Parietal lobe (tissue), 2 donors: Measurements from ENCODE around the gene RPS6KA6. TPM values are rescaled to one million over a fixed set of nuclear protein-coding genes. Genes with fewer than 3 reads are reported as not detected.

ENCODE experiments used
- small RNA-seq: library from RNA; depleted of rRNA; stranded (forward); fragments of <200 nt; gene quantifications from one replicate; pipeline ENCODE3, GENCODE V24; 2014; ENCODE audit warnings: low replicate concordance
- total RNA-seq: library from RNA; depleted of rRNA; stranded (reverse); fragments of >200 nt; gene quantifications from one replicate; pipeline ENCODE4 v1.2.3, GENCODE V29; 2014

The RPS6KA6 gene
- total RNA-seq, result 30.0 TPM

DNA sequence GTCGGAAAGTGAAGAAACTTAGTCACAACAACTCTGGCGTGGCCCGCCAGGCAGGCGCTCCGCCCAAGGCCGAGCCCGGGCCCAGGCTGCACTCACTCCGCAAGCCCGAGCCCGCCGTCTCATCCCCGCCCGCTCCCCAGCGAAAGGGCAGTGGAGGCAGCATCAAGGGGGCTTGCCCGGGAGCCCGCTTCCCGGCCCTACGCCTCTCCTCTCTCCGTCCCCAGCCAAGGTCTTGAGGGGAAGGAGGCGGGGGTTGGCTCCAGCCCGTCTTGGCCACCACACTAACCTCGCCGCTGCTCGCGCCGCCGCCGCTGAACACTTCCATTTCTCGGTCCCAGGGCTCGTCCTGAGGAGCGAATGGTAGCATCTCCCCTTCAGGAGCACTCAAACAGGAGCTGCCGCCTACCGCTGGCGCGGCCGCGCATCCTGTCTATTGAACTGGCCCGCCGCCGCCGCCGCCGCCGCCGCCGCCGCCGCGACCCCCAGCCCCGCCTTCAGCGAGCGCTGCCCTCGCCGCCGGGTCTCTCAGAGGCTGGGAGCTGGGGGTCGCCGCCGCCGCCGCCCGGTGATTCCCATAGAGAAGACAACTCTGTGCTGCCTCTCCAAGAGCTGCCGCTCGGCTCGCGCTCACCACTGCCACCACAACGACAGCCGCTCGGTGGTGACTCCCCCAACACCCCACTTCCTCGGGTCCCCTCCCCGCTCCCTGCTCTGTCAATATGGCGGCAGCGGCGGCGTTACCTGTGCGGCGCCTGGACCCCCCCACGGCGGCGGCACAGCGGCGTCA is at the start of gene RPS6KA6:
TSS of gene RPS6KA6 (minus strand) at position 667 of the 787 bp plus-strand sequence. CDS start at position 367, 300 bp downstream.

Small RNA genes lying within 50 kb of the gene (small RNA-seq; reads per million reads assigned to genes)
- gene MIR548I4, result not detected
